ENCODE measurements around the gene MTMR4.
A peak's percentile ranks its signal among the peaks of the same experiment; 100 is the strongest.
"Not testable (repeated sequence)": the region's sequence is repeated elsewhere in the genome, so short reads cannot be mapped to it uniquely, and the experiment has no call there.

MTMR4 gene

GRCh38 chr17:58492238-58493121 lies 22.0 kb downstream of the MTMR4 start:
- DNase-seq (ENCODE audit: low read depth): no peak

GRCh38 chr17:58491510-58492045 lies 22.9 kb downstream of the MTMR4 start:
- DNase-seq (ENCODE audit: low read depth): no peak

- no peak for DNase-seq (ENCODE audit: low read depth)
Measured at GRCh38 chr17:58488428-58488890, 26.0 kb downstream of the MTMR4 start.

- peak; percentile 58 for DNase-seq (ENCODE audit: low read depth)
Measured at GRCh38 chr17:58487589-58488427, 26.6 kb downstream of the MTMR4 start, which contains the start of gene HSF5. TSS of gene HSF5 (minus strand) at chr17:58488408. CDS start at chr17:58488274, 134 bp downstream.

- DNase-seq (ENCODE audit: low read depth): no peak
Measured at GRCh38 chr17:58484600-58484999, 29.8 kb downstream of the MTMR4 start.

GRCh38 chr17:58481798-58482197 lies 32.6 kb downstream of the MTMR4 start:
- DNase-seq (ENCODE audit: low read depth): not testable (repeated sequence)

- DNase-seq (ENCODE audit: low read depth): no peak
Measured at GRCh38 chr17:58480090-58480489, 34.3 kb downstream of the MTMR4 start.

- no peak for DNase-seq (ENCODE audit: low read depth)
Measured at GRCh38 chr17:58476812-58477211, 37.6 kb downstream of the MTMR4 start.

- DNase-seq (ENCODE audit: low read depth): no peak
Measured at GRCh38 chr17:58475985-58476384, 38.5 kb downstream of the MTMR4 start.

- no peak for DNase-seq (ENCODE audit: low read depth)
Measured at GRCh38 chr17:58470356-58470755, 44.1 kb downstream of the MTMR4 start.

GRCh38 chr17:58468944-58469343 lies 45.5 kb downstream of the MTMR4 start:
- DNase-seq (ENCODE audit: low read depth): no peak

- DNase-seq (ENCODE audit: low read depth): no peak
Measured at GRCh38 chr17:58455491-58455890, 58.9 kb downstream of the MTMR4 start.

GRCh38 chr17:58452738-58453137 lies 61.7 kb downstream of the MTMR4 start:
- DNase-seq (ENCODE audit: low read depth): no peak

GRCh38 chr17:58447039-58447975 lies 67.1 kb downstream of the MTMR4 start:
- DNase-seq (ENCODE audit: low read depth): peak; percentile 49

- no peak for DNase-seq (ENCODE audit: low read depth)
Measured at GRCh38 chr17:58446086-58446485, 68.4 kb downstream of the MTMR4 start.

Measured in activated T-cell treated with anti-CD3 and anti-CD28 coated beads for 24 hours (primary cell).